DLD1 (cell line): ENCODE data around the gene GABRD.

Experiments used
- in situ Hi-C: cut with HindIII; loops from 2 replicates; pipeline ENCODE4 v1.10.0; 2017; ENCODE audit warnings: low sequenced_read_pairs

The GABRD gene

DNA sequence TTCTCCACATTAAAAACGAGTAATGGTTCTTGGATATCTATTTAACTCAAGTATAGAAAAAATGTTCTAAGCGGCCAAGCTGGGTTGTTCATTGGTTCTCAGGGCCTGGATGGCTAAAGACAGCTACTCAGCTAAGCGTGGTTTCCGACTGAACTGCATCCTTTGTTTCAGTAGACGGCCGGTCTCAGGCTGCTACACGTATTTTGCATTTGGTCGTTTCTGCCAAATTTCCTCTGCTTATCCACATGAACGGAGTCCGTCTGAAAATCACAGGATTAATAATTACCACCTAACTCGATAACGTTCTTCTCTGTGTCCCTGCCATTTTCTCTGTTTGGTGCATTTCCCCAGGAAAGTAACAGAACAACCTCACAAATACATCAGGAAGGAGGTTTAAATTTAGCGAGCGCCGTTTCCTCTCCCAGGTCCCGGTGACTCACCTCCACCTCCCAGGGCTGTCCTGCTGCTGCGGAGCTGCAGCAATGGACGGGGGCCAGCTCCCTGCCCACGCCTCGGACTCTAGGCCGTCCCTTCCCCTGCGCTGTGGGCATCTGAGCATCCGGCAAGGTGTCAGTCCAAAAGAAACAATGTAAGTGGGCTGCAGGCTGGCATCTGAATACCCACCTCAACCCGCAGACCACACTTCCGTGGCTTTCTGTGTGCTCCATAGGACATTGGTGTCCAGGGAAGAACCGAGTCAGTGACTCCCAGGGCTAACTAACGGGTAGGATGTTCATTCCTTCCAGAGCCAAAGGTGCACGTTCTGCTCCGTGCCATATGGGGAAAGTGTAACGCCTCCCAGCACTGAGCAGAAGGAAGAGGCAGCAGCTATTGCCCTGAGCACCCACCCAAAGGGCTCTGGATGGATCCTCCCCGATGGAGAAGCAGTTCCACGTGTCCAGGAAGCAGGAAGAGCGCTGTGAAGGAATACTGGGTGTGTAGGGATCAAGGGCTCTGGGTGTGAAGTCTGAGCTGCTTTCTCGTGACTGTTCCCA lies 4.1 kb upstream of the GABRD start:
- in situ Hi-C loops, result no loop called here

DNA sequence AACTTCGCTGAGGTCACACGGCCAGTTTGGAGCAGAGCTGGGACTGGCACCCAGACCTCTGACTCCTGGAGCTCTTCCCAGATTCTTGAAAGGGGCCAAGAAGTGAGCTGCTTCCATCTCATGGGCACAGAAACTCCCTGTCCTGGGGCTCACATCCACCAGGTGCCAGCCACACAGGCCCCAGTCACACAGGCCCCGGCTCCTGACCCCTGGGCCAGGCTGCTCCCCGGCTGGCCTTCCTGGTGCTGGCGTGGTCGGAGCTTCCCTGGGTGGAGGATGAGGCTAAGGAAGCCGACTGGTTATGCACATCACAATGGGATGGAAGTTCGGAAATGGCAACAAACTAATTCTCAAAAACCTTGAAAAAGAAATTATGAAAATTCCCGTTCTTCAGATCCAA lies 3.0 kb upstream of the GABRD start:
- in situ Hi-C loops, result no loop called here

DNA sequence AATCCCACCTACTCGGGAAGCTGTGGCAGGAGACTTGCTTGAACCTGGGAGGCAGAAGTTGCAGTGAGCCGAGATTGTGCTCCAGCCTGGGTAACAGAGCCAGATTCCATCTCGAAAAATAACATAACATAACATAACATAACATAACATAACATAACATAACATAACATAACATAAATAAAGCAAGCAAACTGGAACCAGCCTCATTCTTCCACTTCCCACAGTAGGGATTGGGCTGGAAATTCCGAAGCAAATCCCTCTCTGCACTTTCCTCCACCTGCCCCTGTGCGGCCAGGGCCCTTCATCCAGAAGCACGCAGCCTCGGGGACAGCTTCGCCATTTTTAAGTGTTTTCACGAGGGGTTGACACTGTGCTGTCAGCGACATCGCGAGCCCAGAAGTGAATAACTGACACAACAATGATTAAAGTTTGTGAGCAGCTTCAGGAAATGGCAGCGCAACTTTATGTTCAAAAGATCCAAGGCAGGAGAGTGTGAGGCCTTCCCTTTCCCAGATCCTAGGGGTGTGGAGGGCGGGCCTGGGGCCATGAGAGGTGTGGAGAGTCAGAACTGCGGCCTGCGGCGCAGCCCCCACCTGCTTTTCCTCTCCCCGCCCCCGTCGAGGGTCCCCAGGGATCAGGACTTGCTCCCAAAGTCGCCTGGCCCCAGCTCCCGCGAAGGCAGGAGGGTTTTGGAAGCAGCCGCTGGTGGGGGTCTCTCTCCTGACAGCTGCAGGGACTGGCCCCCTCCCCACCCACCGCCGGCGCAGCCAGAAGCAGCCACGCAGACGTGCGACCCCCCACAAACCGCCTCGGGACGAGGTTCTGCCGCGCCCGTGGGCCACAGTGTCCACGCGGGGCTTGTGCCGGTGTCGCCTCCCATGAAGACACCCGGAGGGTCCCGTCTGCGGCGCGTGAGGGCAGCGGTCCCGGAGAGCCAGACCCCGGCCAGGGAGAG lies 651 bp upstream of the GABRD start:
- in situ Hi-C loops, result no loop called here

DNA sequence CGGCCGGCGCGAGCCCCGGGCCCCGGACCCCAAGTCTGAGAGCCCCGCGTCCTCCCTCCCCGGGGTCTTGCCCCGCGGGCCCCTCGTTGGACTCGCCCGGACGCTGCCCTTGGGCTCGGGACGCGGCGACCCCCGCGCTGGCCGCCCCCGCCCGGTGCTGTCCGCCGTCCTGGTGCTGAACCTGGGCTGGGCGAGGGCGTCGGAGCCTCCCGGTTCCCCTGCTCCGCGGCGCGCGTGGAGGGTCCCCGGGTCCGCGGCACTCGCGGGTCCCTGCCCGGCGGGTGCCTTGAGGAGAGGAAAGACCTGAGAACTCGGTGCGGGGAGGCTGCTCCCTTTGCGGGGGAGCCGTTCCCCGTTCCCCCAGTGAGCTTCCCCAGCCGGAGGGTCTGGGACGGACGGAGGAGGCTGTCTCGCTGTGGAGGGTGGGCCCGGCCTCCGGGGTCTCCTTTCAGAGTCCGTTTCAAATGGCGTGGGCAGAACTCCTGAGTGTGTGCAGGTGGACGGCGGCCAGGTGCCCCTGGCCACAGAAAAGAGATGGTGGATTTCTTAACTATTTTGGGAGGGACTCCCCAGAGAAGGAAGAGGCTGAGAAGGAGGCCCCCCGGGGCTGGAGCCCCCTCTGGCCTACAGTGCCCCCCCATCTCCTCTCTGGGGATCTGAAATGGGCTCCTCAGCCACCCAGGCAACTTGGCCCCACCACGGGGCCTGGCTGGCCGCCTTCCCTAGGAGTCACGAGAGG lies 595 bp downstream of the GABRD start:
- in situ Hi-C loops, result no loop called here

DNA sequence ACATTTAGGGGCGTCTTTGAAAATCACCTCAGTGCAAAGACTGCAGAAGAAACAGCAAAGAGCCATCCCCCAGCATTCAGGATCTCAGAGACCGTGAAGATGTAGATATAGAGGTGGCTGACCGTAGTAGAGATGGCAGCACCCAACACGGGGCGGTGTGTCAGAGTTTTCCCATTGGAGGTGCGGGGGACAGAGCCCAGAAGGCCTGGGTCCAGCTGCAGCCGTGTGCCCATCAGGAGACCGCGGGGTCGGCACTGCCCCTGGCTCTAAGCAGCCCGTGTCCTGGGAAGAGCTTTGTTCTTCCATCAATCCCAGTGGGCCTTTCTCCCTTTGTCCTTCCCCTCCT lies 1.1 kb downstream of the GABRD start:
- in situ Hi-C loops, result no loop called here

DNA sequence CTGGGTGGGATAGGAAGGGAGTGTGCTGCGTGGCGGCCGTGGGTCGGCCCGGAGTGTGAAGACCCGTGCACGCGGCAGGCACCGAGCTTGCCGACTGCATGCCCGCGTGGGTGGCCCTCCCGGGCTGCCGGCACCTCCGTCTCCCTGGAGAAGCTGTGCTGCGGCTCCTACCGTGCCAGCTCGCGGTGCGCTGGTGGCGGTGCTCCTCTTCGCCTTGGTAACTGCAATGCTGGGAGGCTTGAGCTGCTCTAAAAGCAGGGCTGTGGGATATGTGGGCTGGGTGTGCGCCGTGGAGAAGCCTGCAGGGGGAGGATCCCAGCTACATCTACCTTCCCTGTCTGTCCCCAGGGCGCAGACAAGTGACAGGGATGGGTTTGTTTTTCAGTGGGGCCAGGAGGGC lies 2.4 kb downstream of the GABRD start:
- in situ Hi-C loops, result no loop called here

DNA sequence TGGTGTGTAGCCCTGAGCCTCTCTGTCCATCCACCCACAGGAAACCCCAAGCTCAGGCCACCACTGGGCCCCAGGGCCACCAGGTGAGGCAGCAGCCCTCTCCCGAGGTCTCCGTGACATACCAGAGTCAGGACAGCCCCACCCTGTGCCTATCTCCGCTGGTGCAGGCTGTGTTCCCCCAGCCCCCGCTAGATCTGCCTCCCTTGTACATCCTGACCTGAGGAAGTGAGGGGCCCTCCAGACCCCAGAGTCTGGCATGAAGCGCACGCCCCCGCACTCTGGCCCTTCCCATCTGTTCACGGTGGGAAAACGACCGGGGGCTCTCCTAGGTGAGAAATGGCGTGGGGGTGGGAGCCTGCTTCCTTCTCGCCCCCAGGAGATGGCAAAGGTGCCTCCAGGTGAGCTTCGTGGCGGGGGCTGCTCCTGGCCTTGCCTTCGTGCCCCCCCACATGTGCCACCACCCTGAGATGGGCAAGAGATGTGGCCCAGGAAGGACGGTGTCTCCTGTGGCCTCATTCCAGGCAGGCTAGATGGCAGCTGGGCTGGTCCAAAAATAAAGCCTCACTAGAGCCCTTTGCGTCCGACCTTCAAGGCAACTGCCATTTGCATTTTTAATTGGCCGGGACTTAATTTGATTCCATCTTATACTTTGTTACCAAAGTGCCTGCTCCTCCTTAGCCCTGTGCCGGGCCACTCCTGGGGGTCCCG lies 3.1 kb downstream of the GABRD start:
- in situ Hi-C loops, result no loop called here

DNA sequence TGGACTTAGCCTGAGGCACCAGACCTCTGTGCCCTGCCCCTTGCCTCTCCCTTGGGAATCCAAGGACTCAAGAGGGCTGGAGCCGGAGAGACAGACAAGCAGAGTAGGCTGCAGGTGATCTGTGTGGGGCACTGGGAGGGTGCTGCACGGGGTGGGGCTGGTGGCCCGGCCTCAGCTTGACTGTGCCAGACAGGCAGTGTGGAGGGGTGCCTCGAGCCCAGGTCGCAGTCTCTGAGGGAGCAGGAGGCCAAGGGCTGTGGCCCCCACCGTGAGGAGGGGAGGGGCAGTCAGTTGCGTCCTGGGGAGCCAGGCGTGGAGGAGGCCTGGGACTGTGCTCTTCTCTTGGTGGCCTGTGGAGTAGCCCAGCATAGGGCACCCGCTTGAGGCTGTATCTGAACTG lies 4.0 kb downstream of the GABRD start:
- in situ Hi-C loops, result no loop called here

DNA sequence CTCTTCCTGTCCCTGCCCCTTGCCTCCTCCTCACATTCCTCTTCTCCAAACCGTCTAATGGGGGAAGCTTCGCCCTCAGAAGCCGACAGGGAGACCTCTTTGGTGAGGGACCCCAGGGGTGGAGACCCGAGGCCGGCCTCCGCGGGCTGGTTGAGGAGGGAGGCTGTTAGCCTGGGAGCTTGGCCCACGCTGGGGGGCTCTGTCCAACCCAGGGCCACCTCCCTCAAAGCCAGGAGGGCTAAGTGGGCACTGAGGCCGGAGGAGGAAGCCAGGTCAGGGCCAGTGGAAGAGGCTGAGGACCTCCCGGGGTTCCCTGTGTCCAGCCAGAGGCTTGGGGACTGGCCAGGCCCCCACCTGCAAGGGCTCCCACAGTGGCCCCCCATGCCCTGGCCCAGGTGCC lies 5.3 kb downstream of the GABRD start:
- in situ Hi-C loops, result no loop called here

DNA sequence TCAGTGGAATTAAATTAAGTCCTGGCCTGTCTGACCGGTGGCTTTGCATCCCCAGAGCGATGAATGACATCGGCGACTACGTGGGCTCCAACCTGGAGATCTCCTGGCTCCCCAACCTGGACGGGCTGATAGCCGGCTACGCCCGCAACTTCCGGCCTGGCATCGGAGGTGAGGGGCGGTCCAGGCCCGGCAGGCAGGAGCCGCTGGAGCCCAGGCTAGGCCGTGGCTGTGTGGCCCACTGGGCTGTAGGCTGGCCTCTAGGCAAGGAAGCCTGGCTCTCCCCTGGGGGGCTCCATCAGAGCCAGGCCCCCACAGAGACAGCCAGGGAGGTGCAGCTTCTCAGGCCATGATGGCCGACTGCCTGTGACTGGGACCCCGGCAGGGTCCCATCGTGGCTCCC lies 5.7 kb downstream of the GABRD start:
- in situ Hi-C loops, result no loop called here

DNA sequence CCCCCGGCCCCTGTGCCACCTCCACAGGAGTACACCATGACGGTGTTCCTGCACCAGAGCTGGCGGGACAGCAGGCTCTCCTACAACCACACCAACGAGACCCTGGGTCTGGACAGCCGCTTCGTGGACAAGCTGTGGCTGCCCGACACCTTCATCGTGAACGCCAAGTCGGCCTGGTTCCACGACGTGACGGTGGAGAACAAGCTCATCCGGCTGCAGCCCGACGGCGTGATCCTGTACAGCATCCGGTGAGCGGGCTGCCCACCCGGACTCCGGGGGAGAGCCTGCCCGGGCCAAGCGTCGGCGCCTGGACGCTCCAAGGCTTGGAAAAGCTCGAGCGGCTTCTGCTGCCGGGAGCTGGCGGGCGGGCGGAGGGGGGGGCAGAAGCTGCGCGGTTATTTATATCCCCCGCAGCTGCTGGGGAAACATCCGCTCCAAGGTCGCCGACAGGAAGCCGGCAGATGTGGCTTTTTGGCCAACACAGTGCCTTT lies 6.4 kb downstream of the GABRD start:
- in situ Hi-C loops, result no loop called here

DNA sequence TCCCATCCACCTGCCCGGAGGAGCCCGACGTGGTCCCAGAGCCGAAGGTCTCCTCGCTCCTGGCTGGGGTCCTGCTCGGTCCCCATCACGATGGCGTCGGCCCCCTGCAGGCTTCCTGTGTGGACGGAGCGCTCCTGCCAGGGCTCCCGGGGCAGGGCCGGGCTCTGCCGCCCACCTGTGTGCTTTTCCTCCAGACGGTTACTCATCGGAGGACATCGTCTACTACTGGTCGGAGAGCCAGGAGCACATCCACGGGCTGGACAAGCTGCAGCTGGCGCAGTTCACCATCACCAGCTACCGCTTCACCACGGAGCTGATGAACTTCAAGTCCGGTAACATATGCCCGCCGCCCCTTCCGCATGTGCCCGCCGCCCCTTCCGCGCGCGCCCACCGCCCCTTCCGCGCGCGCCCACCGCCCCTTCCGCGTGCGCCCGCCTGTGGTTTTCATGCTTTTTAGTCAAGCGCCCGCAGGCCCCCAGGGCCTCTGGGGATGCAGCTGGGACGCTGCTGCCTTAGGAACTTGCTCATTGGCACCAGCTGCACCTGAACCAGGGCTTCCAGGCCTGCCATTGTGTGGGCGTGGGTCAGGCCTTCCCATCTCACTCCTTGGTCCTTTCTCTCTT lies 8.9 kb downstream of the GABRD start:
- in situ Hi-C loops, result no loop called here

DNA sequence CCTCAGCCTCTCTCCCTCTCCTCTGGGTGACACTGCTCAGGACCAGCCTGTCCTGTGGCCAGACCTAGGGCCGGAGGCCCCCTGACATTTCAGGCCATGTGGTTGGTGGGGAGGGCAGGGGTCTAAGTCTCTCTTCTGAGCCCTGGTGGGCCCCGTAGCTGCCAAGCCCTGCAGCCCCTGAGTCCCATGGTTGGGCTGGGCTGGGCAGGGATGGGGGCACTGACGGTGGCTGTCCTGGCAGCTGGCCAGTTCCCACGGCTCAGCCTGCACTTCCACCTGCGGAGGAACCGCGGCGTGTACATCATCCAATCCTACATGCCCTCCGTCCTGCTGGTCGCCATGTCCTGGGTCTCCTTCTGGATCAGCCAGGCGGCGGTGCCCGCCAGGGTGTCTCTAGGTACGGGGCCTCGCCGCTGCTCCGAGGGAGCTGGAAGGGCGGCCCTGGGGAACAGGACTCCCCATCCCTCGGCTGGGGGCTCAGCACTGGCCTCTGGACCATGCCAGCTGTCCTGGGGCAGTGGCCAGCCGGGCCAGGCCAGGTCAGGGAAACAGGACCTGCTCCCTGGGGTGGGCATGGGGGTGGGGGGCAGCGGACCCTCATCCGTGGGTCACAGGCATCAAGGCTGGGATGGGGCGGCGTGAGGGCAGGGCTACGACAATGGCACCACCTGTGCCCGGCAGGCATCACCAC lies 9.9 kb downstream of the GABRD start:
- in situ Hi-C loops, result no loop called here

DNA sequence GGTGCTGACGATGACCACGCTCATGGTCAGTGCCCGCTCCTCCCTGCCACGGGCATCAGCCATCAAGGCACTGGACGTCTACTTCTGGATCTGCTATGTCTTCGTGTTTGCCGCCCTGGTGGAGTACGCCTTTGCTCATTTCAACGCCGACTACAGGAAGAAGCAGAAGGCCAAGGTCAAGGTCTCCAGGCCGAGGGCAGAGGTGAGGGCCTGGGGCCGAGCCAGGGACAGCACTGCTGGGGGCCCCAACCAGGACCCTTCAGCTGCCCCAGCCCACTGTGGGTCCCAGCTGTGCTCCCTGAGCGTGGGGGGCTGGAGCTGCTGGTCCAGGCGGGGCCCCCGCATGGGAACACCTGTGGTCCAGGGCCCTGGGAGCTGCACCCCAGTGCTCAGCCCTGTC lies 10.4 kb downstream of the GABRD start:
- in situ Hi-C loops, result no loop called here

DNA sequence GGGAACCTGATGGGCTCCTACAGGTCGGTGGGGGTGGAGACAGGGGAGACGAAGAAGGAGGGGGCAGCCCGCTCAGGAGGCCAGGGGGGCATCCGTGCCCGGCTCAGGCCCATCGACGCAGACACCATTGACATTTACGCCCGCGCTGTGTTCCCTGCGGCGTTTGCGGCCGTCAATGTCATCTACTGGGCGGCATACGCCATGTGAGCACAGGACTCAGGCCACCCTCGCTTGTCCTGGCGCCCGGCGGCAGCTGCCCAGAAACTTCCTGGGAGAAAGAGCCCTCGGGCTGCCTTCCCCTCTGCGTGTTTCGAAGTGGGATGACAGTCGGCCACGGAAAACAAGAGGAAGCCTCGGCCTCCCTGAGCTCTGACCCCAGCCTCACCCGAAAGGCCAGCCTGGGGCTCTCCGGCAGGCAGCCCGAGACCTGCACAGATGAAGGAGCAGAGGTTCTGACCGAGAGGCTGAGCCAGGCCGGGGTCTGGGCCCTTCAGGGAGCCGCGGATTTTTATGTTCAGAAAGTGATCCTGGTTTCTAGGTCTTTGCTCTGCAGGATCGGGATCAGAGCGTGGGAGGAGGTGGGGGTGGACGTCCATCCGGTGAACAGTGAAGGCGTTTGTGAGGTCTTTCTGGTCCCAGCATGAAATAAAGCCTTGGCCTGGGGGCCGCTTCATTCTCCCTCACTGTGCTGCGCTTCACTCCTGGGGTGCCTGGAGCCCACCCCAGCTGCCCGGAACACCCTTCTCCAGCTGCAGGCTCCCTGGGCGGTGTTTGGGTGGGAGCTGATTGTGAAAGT lies 11.1 kb downstream of the GABRD start:
- in situ Hi-C loops, result no loop called here

DNA sequence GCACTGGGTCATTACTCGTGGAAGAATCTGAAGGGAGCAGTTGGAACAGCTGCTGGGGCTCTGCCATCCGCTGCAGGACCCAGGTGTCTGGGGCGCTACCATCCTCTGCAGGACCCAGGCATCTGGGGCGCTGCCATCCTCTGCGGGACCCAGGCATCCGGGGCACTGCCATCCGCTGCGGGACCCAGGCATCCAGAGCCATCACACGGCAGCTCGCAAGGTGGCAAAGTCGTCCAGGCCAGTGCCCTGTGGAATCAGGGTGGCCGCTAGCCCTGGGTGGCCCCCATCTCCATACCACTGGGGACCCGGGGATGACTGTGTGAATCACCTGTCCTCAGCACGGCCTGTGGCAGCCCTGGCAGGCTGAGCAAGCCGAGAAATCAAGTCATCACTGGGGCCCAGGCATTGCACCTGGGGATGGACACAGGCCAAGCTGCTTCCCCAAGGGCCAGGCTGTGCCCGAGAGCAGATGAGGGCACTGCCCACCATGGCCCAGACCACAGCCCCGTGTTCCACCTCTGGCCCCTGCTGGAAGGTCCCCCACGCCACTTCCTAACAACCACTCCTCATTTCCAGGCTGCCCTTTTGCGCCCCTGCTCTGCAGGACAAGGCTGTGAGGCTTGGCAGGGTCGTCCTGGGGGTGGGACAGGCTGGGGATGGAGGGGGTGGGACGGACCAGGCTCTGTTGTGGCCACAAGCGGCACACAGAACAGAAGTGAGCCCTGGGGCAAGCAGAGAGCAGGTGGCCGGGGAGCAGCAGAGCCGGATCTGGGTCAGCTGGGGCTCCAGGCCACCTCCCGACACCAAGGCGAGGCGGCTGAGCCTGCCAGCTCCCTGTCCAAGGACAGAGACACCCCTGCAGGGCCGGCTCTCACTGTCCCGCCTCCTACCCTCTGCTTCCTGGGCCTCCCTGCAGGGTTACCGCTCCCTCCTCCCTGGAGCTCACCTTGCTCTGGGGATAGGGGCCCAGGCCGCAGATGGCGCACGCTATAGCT lies 12.7 kb downstream of the GABRD start:
- in situ Hi-C loops, result no loop called here

DNA sequence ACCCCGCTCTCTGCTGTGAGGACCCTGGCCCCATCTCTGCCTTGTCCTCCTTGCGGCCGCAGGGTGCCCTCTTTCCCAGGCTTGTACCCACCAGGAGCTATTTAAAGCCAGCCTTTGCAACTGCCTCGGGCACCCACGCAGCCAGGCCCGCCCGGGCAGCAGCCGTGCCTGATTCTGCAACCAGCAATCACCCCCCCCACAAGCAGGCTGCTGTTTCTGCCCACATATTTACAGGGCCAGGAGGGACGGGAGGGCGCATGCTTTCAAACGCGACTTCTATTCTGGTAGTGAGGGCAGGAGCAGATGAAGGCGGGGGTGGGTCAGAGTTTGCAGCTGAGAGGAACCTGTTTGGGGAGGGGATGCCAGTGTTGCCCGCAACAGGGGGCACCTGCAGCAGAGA lies 13.6 kb downstream of the GABRD start:
- in situ Hi-C loops, result no loop called here
